ENCODE measurements around the gene TNRC6A. TPM values are rescaled to one million over a fixed set of nuclear protein-coding genes. Genes with fewer than 3 reads are reported as not detected.

TNRC6A gene
- total RNA-seq, 1 donor from 2014 or later = 55.7 TPM

DNA sequence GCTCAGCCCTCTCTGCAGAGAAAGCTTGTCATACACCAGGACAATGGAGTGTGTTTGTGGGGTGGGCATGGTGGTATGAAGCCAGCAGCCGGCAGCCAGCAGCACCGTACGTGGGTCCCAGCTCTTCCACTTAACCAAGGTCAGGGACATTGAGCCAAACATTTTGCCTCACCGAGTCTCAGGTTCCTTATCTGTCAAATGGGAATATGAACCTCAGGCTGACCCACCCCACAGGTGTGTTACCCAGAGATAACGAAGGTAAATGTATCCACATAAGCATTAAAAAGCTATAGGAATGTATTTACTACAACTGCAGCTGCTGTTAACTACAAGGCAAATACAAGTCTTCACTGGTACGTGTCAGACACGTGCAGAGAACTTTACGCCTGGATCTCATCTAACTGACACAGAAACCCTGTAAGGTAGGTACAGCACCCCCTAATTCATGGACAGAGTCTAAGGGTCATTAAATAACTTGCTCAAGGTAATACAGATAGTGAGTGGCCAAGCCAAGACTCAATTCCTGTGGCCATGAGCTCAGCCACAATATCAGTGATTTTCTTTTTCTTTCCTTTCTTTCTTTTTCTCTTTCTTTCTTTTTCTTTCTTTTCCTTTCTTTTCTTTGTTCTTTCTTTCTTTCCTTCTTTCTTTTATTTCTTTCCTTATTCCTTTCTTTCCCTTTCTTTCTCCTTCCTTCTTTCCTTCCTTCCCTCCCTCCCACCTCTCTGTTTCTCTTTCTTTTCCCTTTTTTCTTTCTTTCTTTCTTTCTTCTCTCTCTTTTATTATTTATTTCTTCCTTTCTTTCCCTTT is 117.3 kb downstream of the TNRC6A start:
- H3K27me3 Mint-ChIP-seq (ENCODE audit: insufficient read depth, low read depth) = peaks cover 3% of the 10 kb centered on the region
- H4K20me1 ChIP-seq (ENCODE audit: low read depth) = no peaks in the 10 kb centered on the region
- TF ChIP-seq EZH2 (IDR thresholded peaks at IDR 0.05) (no peak), EZH2phosphoT487 (IDR thresholded peaks at IDR 0.05) (no peak), CTCF (IDR thresholded peaks at IDR 0.05) (no peak)
- H3F3A ChIP-seq (ENCODE audit: low read depth) = no peaks in the 10 kb centered on the region
- no peak for DNase-seq (ENCODE audit: low spot score)
- no peaks in the 10 kb centered on the region for H3K27me3 ChIP-seq
- H3K4me1 ChIP-seq = no peaks in the 10 kb centered on the region
- no peaks in the 10 kb centered on the region for H3K36me3 ChIP-seq
- no peak overlapping the region for H2AFZ ChIP-seq (replicated peaks)
- H3K27ac Mint-ChIP-seq = no peak overlapping the region
- no peaks in the 10 kb centered on the region for H3K36me3 Mint-ChIP-seq
- no peak overlapping the region for H3K9ac ChIP-seq
- H3K4me3 Mint-ChIP-seq = no peak overlapping the region
- no peak overlapping the region for H3K27ac ChIP-seq
- no peaks in the 10 kb centered on the region for H3K79me2 ChIP-seq (ENCODE audit: low read depth)
- no peak overlapping the region for H3K4me2 ChIP-seq
- no peaks in the 10 kb centered on the region for H3K4me1 Mint-ChIP-seq
- no peaks in the 10 kb centered on the region for H3K9me3 Mint-ChIP-seq
- no peaks in the 10 kb centered on the region for H3K9me3 ChIP-seq (ENCODE audit: low read depth)
- H3K4me3 ChIP-seq = no peak overlapping the region

DNA sequence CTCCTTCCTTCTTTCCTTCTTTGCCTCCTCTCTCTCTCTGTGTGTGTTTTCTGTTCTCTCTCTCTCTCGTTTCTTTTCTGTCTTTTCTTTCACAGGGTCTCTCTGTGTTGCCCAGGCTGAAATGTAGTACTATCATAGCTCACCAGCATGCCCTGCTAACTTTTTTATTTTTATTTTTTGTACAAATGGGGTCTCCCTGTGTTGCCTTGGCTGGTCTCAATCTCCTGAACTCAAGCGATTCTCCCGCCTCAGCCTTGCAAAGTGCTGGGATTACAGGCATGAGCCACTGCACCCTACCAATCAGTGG is 117.9 kb downstream of the TNRC6A start:
- no peak overlapping the region for H2AFZ ChIP-seq (replicated peaks)
- H3K27me3 ChIP-seq = no peaks in the 10 kb centered on the region
- H3K9me3 Mint-ChIP-seq = no peaks in the 10 kb centered on the region
- no peak overlapping the region for H3K4me3 ChIP-seq
- no peak for DNase-seq (ENCODE audit: low spot score)
- H3K9me3 ChIP-seq (ENCODE audit: low read depth) = no peaks in the 10 kb centered on the region
- no peaks in the 10 kb centered on the region for H3K36me3 Mint-ChIP-seq
- no peaks in the 10 kb centered on the region for H3K4me1 Mint-ChIP-seq
- no peaks in the 10 kb centered on the region for H3K4me1 ChIP-seq
- no peak overlapping the region for H3K9ac ChIP-seq
- H3K4me3 Mint-ChIP-seq = no peak overlapping the region
- H3K4me2 ChIP-seq = no peak overlapping the region
- no peak overlapping the region for H3K27ac Mint-ChIP-seq
- no peaks in the 10 kb centered on the region for H3K79me2 ChIP-seq (ENCODE audit: low read depth)
- H4K20me1 ChIP-seq (ENCODE audit: low read depth) = no peaks in the 10 kb centered on the region
- H3K27ac ChIP-seq = no peak overlapping the region
- no peaks in the 10 kb centered on the region for H3K36me3 ChIP-seq
- H3K27me3 Mint-ChIP-seq (ENCODE audit: insufficient read depth, low read depth) = peaks cover 3% of the 10 kb centered on the region
- no peaks in the 10 kb centered on the region for H3F3A ChIP-seq (ENCODE audit: low read depth)
- no peak for TF ChIP-seq EZH2 (IDR thresholded peaks at IDR 0.05)
- no peak for TF ChIP-seq CTCF (IDR thresholded peaks at IDR 0.05)
- TF ChIP-seq EZH2phosphoT487 (IDR thresholded peaks at IDR 0.05) = no peak

- Histone ChIP-seq H4K20me1 (ENCODE audit: low read depth) (no peaks in the 10 kb centered on the region), H3K27ac (no peak overlapping the region), H3K4me2 (no peak overlapping the region), H3K27me3 (no peaks in the 10 kb centered on the region), H3K36me3 (no peaks in the 10 kb centered on the region), H3K4me3 (no peak overlapping the region), H3F3A (ENCODE audit: low read depth) (no peaks in the 10 kb centered on the region), H3K79me2 (ENCODE audit: low read depth) (no peaks in the 10 kb centered on the region), H2AFZ (replicated peaks) (no peak overlapping the region), H3K9me3 (ENCODE audit: low read depth) (no peaks in the 10 kb centered on the region), H3K9ac (no peak overlapping the region), H3K4me1 (no peaks in the 10 kb centered on the region)
- no peaks in the 10 kb centered on the region for H3K36me3 Mint-ChIP-seq
- TF ChIP-seq CTCF (IDR thresholded peaks at IDR 0.05) (no peak), EZH2 (IDR thresholded peaks at IDR 0.05) (no peak), EZH2phosphoT487 (IDR thresholded peaks at IDR 0.05) (no peak)
- H3K9me3 Mint-ChIP-seq = no peaks in the 10 kb centered on the region
- H3K27ac Mint-ChIP-seq = no peak overlapping the region
- no peak overlapping the region for H3K4me3 Mint-ChIP-seq
- no peak for DNase-seq (ENCODE audit: low spot score)
- H3K27me3 Mint-ChIP-seq (ENCODE audit: insufficient read depth, low read depth) = peaks cover 3% of the 10 kb centered on the region
- no peaks in the 10 kb centered on the region for H3K4me1 Mint-ChIP-seq
These were observed 118.6 kb downstream of the TNRC6A start for GRCh38 chr16:24848065-24848464.
